Neuron (in vitro differentiated cells): Measurements from ENCODE around the gene SP2.

Experiments
- H2AFZ ChIP-seq: one replicate; pipeline ENCODE4 v1.6.1; 2013; ENCODE audit warnings: low read depth, mild to moderate bottlenecking, inconsistent platforms, low read length, moderate library complexity
- H3K27me3 ChIP-seq: one replicate; pipeline ENCODE4 v1.6.1; 2013; ENCODE audit warnings: low read length; ENCODE audit not compliant: insufficient read depth
- H3K36me3 ChIP-seq: one replicate; pipeline ENCODE4 v1.6.1; 2013; ENCODE audit warnings: low read length; ENCODE audit not compliant: insufficient read depth
- H3K4me1 ChIP-seq: one replicate; pipeline ENCODE4 v1.6.1; 2013; ENCODE audit warnings: low read length; ENCODE audit not compliant: insufficient read depth
- H3K4me3 ChIP-seq: 2 replicates; pipeline ENCODE4 v1.5.1; 2013; ENCODE audit warnings: mild to moderate bottlenecking, low read length, moderate library complexity
- H3K9me3 ChIP-seq: one replicate; pipeline ENCODE4 v1.6.1; 2013; ENCODE audit warnings: low read length

The SP2 gene

GRCh38 chr17:47873200-47874090 is 22.6 kb upstream of the SP2 start:
- H3K9me3 ChIP-seq, result no peaks in the 10 kb centered on the region
- no peak overlapping the region for H3K4me3 ChIP-seq
- H2AFZ ChIP-seq, result no peak overlapping the region
- peaks cover 73% of the 10 kb centered on the region for H3K27me3 ChIP-seq
- H3K4me1 ChIP-seq, result no peaks in the 10 kb centered on the region
- H3K36me3 ChIP-seq, result no peaks in the 10 kb centered on the region

- Histone ChIP-seq H2AFZ (no peak overlapping the region), H3K27me3 (peaks cover 71% of the 10 kb centered on the region), H3K4me3 (no peak overlapping the region), H3K4me1 (no peaks in the 10 kb centered on the region), H3K9me3 (no peaks in the 10 kb centered on the region), H3K36me3 (no peaks in the 10 kb centered on the region)
These were observed 20.7 kb upstream of the SP2 start for GRCh38 chr17:47875011-47875985.

- Histone ChIP-seq H3K4me1 (no peaks in the 10 kb centered on the region), H3K9me3 (no peaks in the 10 kb centered on the region), H3K27me3 (peaks cover 61% of the 10 kb centered on the region), H2AFZ (no peak overlapping the region), H3K4me3 (no peak overlapping the region), H3K36me3 (no peaks in the 10 kb centered on the region)
These were observed 18.5 kb upstream of the SP2 start for GRCh38 chr17:47877368-47878034.

GRCh38 chr17:47878203-47879027 is 17.6 kb upstream of the SP2 start:
- H3K27me3 ChIP-seq, result peaks cover 54% of the 10 kb centered on the region

GRCh38 chr17:47879028-47879585 is 16.9 kb upstream of the SP2 start:
- Histone ChIP-seq H3K4me1 (no peaks in the 10 kb centered on the region), H3K9me3 (no peaks in the 10 kb centered on the region), H3K36me3 (no peaks in the 10 kb centered on the region), H2AFZ (no peak overlapping the region), H3K4me3 (no peak overlapping the region), H3K27me3 (peaks cover 56% of the 10 kb centered on the region)

More at GRCh38 chr17:47878203-47879027, 17.6 kb upstream of the SP2 start:
- Histone ChIP-seq H3K4me3 (no peak overlapping the region), H3K36me3 (no peaks in the 10 kb centered on the region), H3K9me3 (no peaks in the 10 kb centered on the region), H2AFZ (no peak overlapping the region), H3K4me1 (no peaks in the 10 kb centered on the region)

GRCh38 chr17:47879776-47880454 is 16.1 kb upstream of the SP2 start:
- Histone ChIP-seq H3K27me3 (peaks cover 57% of the 10 kb centered on the region), H3K36me3 (no peaks in the 10 kb centered on the region), H3K4me1 (no peaks in the 10 kb centered on the region), H3K9me3 (no peaks in the 10 kb centered on the region), H3K4me3 (no peak overlapping the region), H2AFZ (no peak overlapping the region)

- Histone ChIP-seq H3K27me3 (peaks cover 52% of the 10 kb centered on the region), H2AFZ (no peak overlapping the region), H3K9me3 (no peaks in the 10 kb centered on the region), H3K4me3 (no peak overlapping the region), H3K4me1 (peaks cover 5% of the 10 kb centered on the region), H3K36me3 (no peaks in the 10 kb centered on the region)
These were observed 13.8 kb upstream of the SP2 start for GRCh38 chr17:47882247-47882646.

GRCh38 chr17:47882695-47883588 is 13.1 kb upstream of the SP2 start:
- Histone ChIP-seq H3K9me3 (no peaks in the 10 kb centered on the region), H3K36me3 (no peaks in the 10 kb centered on the region), H3K4me1 (peaks cover 5% of the 10 kb centered on the region), H3K4me3 (no peak overlapping the region), H2AFZ (no peak overlapping the region), H3K27me3 (peaks cover 45% of the 10 kb centered on the region)

GRCh38 chr17:47883589-47884426 is 12.2 kb upstream of the SP2 start:
- no peaks in the 10 kb centered on the region for H3K9me3 ChIP-seq
- no peaks in the 10 kb centered on the region for H3K36me3 ChIP-seq
- H3K27me3 ChIP-seq, result peaks cover 38% of the 10 kb centered on the region
- H2AFZ ChIP-seq, result no peak overlapping the region
- no peak overlapping the region for H3K4me3 ChIP-seq
- peaks cover 5% of the 10 kb centered on the region for H3K4me1 ChIP-seq

- no peaks in the 10 kb centered on the region for H3K9me3 ChIP-seq
- no peaks in the 10 kb centered on the region for H3K36me3 ChIP-seq
- H2AFZ ChIP-seq, result no peak overlapping the region
- H3K27me3 ChIP-seq, result peaks cover 34% of the 10 kb centered on the region
- no peak overlapping the region for H3K4me3 ChIP-seq
- peaks cover 5% of the 10 kb centered on the region for H3K4me1 ChIP-seq
These were observed 11.7 kb upstream of the SP2 start for GRCh38 chr17:47884427-47884740.
